HFFc6 (cell line): ENCODE data around the gene RHBDD1. TPM values are rescaled to one million over a fixed set of nuclear protein-coding genes. Genes with fewer than 3 reads are reported as not detected.

ENCODE experiments used
- DNase-seq: peaks from one replicate; pipeline ENCODE4 v3.0.0-alpha.2; 2018
- H3K27ac Mint-ChIP-seq: 2 replicates; pipeline ENCODE4 v1.8.0; 2020; ENCODE audit warnings: mild to moderate bottlenecking, mixed read lengths
- H3K27me3 Mint-ChIP-seq: 2 replicates; pipeline ENCODE4 v1.8.0; 2021; ENCODE audit warnings: mild to moderate bottlenecking, moderate library complexity, mixed read lengths; ENCODE audit not compliant: insufficient read depth
- H3K36me3 Mint-ChIP-seq: 2 replicates; pipeline ENCODE4 v1.8.0; 2021; ENCODE audit warnings: low read depth, mixed read lengths
- H3K4me1 Mint-ChIP-seq: 2 replicates; pipeline ENCODE4 v1.8.0; 2020; ENCODE audit warnings: low read depth, mixed read lengths
- H3K4me3 Mint-ChIP-seq: 2 replicates; pipeline ENCODE4 v1.8.0; 2020; ENCODE audit warnings: mild to moderate bottlenecking, moderate library complexity, mixed read lengths
- H3K9me3 Mint-ChIP-seq: 2 replicates; pipeline ENCODE4 v1.8.0; 2020; ENCODE audit warnings: mild to moderate bottlenecking, mixed read lengths
- CTCF ChIP-seq: fragments of 200-600 bp; sonication (generic); IDR thresholded peaks from 2 replicates; pipeline ENCODE4 v1.5.0; 2021; ENCODE audit warnings: antibody characterized with exemption, mild to moderate bottlenecking
- total RNA-seq, 6 experiments: library from RNA; stranded (reverse); fragmentation: NEBNext Ultra II Directional; extraction: Animal tissue kit (Norgen Biotek cat#: 25700); gene quantifications; 2 replicates in 1 of 6; 3 replicates in 5 of 6; pipeline ENCODE4 v1.2.3, GENCODE V29; 2021

Gene RHBDD1
- total RNA-seq, 6 experiments from 2014 or later, result 34.3 to 50.7 (median 42.3) TPM

DNA sequence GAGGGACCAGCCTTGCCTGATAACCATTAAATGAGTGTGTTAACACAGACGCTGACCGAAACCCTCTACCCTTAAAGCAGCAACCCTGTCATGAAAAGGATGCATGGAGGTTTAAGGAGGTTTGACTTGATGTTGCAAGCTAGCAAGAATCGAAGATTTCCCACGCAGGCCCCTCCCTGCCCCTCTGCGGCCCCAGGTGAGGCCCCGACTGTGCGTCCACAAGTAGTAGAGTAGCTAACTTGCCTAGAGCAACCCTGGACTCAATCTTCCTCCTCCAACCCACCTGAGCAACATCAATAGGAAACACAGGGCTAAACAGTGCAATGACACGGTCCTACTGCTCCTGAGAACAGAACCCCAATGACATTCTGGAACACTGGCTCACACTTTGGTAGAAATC is 178.0 kb downstream of the RHBDD1 start:
- no peak for DNase-seq
- Mint-ChIP-seq H3K9me3 (peaks cover 15% of the 10 kb centered on the region), H3K27ac (no peak overlapping the region), H3K27me3 (peaks cover 4% of the 10 kb centered on the region), H3K36me3 (peaks cover 19% of the 10 kb centered on the region), H3K4me1 (peaks cover 25% of the 10 kb centered on the region), H3K4me3 (no peak overlapping the region)
- no peak for TF ChIP-seq CTCF

DNA sequence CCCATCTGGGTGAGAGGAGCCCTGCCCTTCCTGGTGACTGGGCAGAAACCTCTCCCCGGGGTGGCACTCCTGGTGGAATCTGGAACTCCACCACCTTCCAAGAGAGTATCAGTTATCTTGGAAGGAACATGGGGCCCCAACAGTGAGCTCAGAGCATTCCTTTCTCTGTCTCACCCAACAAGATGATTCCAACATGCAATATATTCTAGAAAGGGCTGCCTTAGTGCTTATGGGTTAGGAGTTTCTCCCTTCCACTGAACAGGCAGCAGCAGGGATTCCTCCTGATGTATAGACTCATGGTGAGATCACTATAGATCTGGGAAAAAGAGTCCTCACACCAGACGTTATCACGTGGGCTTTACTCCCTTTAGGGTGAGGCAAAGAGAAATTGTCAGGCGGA is 181.0 kb downstream of the RHBDD1 start:
- H3K9me3 Mint-ChIP-seq, result no peaks in the 10 kb centered on the region
- no peak for TF ChIP-seq CTCF
- DNase-seq, result no peak
- no peak overlapping the region for H3K4me3 Mint-ChIP-seq
- H3K4me1 Mint-ChIP-seq, result peaks cover 17% of the 10 kb centered on the region
- peaks cover 5% of the 10 kb centered on the region; the same call in 1 of the 2 replicates for H3K36me3 Mint-ChIP-seq
- H3K27me3 Mint-ChIP-seq, result peaks cover 4% of the 10 kb centered on the region
- H3K27ac Mint-ChIP-seq, result peak overlapping the region; percentile 51

- peaks cover 4% of the 10 kb centered on the region for H3K27me3 Mint-ChIP-seq
- TF ChIP-seq CTCF, result no peak
- H3K4me1 Mint-ChIP-seq, result peaks cover 24% of the 10 kb centered on the region
- no peaks in the 10 kb centered on the region for H3K9me3 Mint-ChIP-seq
- DNase-seq, result no peak
- H3K27ac Mint-ChIP-seq, result no peak overlapping the region
- no peak overlapping the region for H3K4me3 Mint-ChIP-seq
- H3K36me3 Mint-ChIP-seq, result no peaks in the 10 kb centered on the region
These were observed 184.6 kb downstream of the RHBDD1 start for GRCh38 chr2:227020416-227020815.

DNA sequence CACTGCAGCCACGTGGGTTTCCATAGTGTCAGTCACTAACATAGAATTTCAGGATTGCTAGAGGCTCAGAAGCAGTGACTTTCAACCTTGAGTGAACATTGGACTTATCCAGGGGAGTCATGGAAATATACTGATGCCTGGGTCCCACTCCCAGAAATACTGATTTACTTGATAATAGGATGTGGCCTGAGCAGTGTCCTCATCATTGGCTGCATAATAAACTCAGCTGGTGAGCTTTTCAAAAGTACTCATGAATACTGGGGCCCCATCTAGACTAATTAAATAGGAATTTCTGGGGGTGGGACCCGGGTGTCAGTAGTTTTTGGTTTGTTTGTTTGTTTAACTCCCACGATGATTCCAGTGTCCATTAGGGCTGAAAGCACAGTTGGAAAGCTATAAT is 186.8 kb downstream of the RHBDD1 start:
- no peaks in the 10 kb centered on the region for H3K9me3 Mint-ChIP-seq
- no peak overlapping the region for H3K27ac Mint-ChIP-seq
- H3K4me3 Mint-ChIP-seq, result no peak overlapping the region
- no peak for DNase-seq
- H3K27me3 Mint-ChIP-seq, result peaks cover 2% of the 10 kb centered on the region
- H3K36me3 Mint-ChIP-seq, result no peaks in the 10 kb centered on the region
- peaks cover 10% of the 10 kb centered on the region; the same call in 1 of the 2 replicates for H3K4me1 Mint-ChIP-seq
- no peak for TF ChIP-seq CTCF

DNA sequence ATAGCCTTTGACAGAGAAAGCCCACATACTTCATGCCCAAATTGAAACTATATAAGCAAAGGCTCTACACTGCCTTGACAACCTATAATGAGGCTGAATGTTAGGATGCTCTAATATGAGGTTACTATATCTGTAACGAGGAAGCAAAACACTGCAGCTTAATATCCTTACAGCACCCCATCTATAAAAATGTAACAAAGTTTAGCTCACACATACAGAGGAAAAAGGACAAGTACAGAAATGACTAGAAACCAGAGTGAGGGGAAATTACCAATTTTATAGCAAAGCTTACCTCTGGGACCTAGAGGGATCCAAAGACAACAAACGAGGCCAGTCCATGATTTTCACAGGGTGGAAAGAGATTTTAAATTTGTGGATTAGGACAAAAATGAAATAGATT is 189.7 kb downstream of the RHBDD1 start:
- H3K36me3 Mint-ChIP-seq, result no peaks in the 10 kb centered on the region
- H3K4me3 Mint-ChIP-seq, result no peak overlapping the region
- H3K9me3 Mint-ChIP-seq, result no peaks in the 10 kb centered on the region
- peaks cover 10% of the 10 kb centered on the region; the same call in 1 of the 2 replicates for H3K4me1 Mint-ChIP-seq
- no peak overlapping the region for H3K27ac Mint-ChIP-seq
- DNase-seq, result no peak
- TF ChIP-seq CTCF, result no peak
- H3K27me3 Mint-ChIP-seq, result no peaks in the 10 kb centered on the region; the same call in 1 of the 2 replicates
